ENCODE data around the gene RGS18.

DNA sequence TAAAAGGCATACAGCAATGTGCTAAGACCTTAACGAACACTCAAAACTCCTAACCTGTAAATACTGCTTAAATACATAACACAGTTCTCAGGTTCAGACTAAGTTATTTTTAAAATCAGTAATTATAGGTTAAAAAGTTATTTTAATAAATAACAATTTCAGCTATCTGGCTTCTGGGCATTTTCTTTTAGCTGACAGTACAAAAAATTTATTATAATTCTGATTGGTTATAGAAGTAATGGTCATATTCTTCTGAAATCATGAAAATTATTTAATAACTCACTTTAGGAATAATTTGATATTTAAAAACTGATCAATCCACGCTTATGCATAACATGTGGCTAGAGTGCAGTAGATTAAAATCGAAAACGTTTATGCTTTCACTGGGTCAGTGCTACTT, 10.7 kb downstream of the RGS18 start:
- TF ChIP-seq, protein P1, sequence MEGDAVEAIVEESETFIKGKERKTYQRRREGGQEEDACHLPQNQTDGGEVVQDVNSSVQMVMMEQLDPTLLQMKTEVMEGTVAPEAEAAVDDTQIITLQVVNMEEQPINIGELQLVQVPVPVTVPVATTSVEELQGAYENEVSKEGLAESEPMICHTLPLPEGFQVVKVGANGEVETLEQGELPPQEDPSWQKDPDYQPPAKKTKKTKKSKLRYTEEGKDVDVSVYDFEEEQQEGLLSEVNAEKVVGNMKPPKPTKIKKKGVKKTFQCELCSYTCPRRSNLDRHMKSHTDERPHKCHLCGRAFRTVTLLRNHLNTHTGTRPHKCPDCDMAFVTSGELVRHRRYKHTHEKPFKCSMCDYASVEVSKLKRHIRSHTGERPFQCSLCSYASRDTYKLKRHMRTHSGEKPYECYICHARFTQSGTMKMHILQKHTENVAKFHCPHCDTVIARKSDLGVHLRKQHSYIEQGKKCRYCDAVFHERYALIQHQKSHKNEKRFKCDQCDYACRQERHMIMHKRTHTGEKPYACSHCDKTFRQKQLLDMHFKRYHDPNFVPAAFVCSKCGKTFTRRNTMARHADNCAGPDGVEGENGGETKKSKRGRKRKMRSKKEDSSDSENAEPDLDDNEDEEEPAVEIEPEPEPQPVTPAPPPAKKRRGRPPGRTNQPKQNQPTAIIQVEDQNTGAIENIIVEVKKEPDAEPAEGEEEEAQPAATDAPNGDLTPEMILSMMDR (IDR thresholded peaks at IDR 0.05; ENCODE audit: insufficient read depth, low read depth, low read length), result no peak
- no peak for TF ChIP-seq EZH2 (IDR thresholded peaks at IDR 0.05; ENCODE audit: insufficient read depth, low read length)

All from astrocyte (in vitro differentiated cells and primary cell).